ENCODE results near the gene TRAF2. TPM values are rescaled to one million over a fixed set of nuclear protein-coding genes. Genes with fewer than 3 reads are reported as not detected.

Gene TRAF2
- total RNA-seq, 2 experiments from 2014 or later, result 10.6 to 11.6 TPM

DNA sequence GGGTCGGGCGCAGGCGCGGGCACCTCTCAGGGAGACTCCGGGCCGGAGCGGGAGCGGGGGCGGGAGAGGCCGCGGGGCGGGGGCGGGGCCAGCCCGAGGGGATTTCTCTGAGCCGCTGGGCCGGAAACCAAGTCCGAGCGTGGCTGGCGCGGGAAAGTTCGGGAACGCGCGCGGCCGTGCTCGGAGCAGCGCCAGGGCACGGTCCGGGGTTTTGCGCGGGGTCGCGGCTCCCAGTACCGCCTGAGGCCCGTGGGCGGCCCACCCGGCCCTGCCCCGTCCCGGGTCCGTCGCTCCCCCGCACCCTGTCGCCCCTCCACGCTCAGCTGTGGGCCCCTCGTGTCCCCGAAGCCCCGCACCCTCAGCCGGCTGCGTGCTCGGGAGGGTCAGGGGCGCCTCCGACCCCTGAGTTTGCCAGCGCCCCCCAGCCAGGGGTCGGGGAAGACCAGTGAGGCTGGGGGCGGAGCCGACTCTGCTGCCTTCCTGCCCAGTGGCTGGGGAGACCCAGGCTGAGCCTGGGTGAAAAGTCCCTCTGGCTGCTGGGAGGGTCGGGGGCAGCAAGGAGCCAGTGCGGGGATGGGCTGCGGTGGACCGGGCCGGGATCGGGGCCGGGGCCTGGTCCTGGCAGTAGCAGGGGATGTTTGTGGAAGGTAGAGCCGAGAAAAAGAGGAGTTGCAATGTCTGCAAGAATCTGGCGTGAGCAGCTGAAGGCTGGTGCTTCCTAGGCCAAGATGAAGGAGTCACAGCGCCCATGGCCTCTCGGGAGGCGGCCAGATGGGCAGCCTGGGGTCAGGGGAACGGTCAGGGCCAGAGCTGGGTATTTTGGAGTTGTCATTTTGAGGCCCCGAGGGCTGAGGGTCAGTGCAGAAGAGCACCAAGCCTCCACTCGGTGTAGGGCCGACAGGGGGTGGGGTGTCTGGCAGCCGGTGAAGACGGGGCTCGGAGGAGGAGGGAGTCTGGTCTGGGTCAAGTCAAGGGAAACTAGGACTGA, 588 bp downstream of the TRAF2 start:
- ATAC-seq (ENCODE audit: poor library complexity) (peak; percentile 27), DNase-seq (peak in 10 of 14 experiments; percentile 12 to 93 (median 23))
- peaks cover 19% of the 10 kb centered on the region for H3K4me1 Mint-ChIP-seq (ENCODE audit: low read depth)

GRCh38 chr9:136888454-136888853, 2.1 kb downstream of the TRAF2 start:
- no peaks in the 10 kb centered on the region for H3K27me3 Mint-ChIP-seq
- peaks cover 7% of the 10 kb centered on the region for H3K36me3 Mint-ChIP-seq (ENCODE audit: low read depth)
- peaks cover 8% of the 10 kb centered on the region for H3K4me1 Mint-ChIP-seq (ENCODE audit: low read depth)
- H3K9me3 Mint-ChIP-seq, result no peaks in the 10 kb centered on the region
- Histone ChIP-seq H3K4me3 (ENCODE audit: low read length) (no peak overlapping the region), H3K27ac (ENCODE audit: low read depth in 1 of 2, low read length in 2 of 2) (no peak overlapping the region), H3K27me3 (ENCODE audit: control insufficient read depth in 1 of 2, insufficient read depth in 2 of 2, low read length in 2 of 2) (no peaks in the 10 kb centered on the region), H3K4me1 (ENCODE audit: insufficient read depth, low read length) (peaks cover 48% of the 10 kb centered on the region), H3K36me3 (ENCODE audit: insufficient read depth, low read length) (peaks cover 22% of the 10 kb centered on the region), H3K9me3 (ENCODE audit: control insufficient read depth in 1 of 2, insufficient read depth in 1 of 2, low read length in 2 of 2) (no peaks in the 10 kb centered on the region)
- TF ChIP-seq CTCF (IDR thresholded peaks at IDR 0.05), result no peak
- no peak for ATAC-seq (ENCODE audit: poor library complexity)
- ChIA-PET CTCF (interaction anchor here (0.7 kb wide), 1 partner anchor 46 kb away, joined by 4 read pairs; the partner anchor contains the start of gene AJM1), POLR2A (interaction anchor here (1.3 kb wide), 1 partner anchor 46 kb away, joined by 6 read pairs; the partner anchor contains the start of gene AJM1)
- no peak overlapping the region for H3K4me3 Mint-ChIP-seq
- no peak for DNase-seq
- no peak overlapping the region for H3K27ac Mint-ChIP-seq
- intact Hi-C loops (cut with DNase I, micrococcal nuclease), result loop anchor here in 1 of 2 experiments (5.0 kb wide), 3 partner anchors 81 to 526 kb away; partner anchors contain the start of genes ABCA2, DNLZ and RABL6

More for the DNA sequence above, 588 bp downstream of the TRAF2 start:
- ChIA-PET CTCF (interaction anchor here (1.0 to 1.5 kb wide), 5 partner anchors 11 to 181 kb away, joined by 3 to 7 read pairs (median 4); partner anchors contain the start of genes AJM1 and FBXW5), POLR2A (interaction anchor here (0.6 to 2.2 kb wide), 16 partner anchors 16 to 353 kb away, joined by 3 to 21 read pairs (median 5); partner anchors contain the start of genes AJM1, EDF1, MAN1B1 and PAXX)
- peak overlapping the region; percentile 88 for H3K4me3 Mint-ChIP-seq
- Histone ChIP-seq H3K4me1 (ENCODE audit: insufficient read depth, low read length) (peaks cover 61% of the 10 kb centered on the region), H3K36me3 (ENCODE audit: insufficient read depth, low read length) (peaks cover 15% of the 10 kb centered on the region), H3K9me3 (ENCODE audit: control insufficient read depth in 1 of 2, insufficient read depth in 1 of 2, low read length in 2 of 2) (no peaks in the 10 kb centered on the region), H3K4me3 (ENCODE audit: low read length) (peak overlapping the region; percentile 85), H3K27me3 (ENCODE audit: control insufficient read depth in 1 of 2, insufficient read depth in 2 of 2, low read length in 2 of 2) (no peaks in the 10 kb centered on the region), H3K27ac (ENCODE audit: low read depth in 1 of 2, low read length in 2 of 2) (peak overlapping the region; percentile 81 to 95)
- intact Hi-C loops (cut with DNase I, micrococcal nuclease), result loop anchor here (1.0 to 5.0 kb wide), 9 partner anchors 16 to 525 kb away; partner anchors contain the start of genes EDF1 (in 2 of the 2), PHPT1 (in 2 of the 2), ABCA2 (in 1 of the 2) and DNLZ (in 1 of the 2)
- no peaks in the 10 kb centered on the region for H3K9me3 Mint-ChIP-seq
- no peaks in the 10 kb centered on the region for H3K36me3 Mint-ChIP-seq (ENCODE audit: low read depth)
- H3K27me3 Mint-ChIP-seq, result no peaks in the 10 kb centered on the region
- no peak for TF ChIP-seq CTCF (IDR thresholded peaks at IDR 0.05)
- peak overlapping the region; percentile 92 for H3K27ac Mint-ChIP-seq

DNA sequence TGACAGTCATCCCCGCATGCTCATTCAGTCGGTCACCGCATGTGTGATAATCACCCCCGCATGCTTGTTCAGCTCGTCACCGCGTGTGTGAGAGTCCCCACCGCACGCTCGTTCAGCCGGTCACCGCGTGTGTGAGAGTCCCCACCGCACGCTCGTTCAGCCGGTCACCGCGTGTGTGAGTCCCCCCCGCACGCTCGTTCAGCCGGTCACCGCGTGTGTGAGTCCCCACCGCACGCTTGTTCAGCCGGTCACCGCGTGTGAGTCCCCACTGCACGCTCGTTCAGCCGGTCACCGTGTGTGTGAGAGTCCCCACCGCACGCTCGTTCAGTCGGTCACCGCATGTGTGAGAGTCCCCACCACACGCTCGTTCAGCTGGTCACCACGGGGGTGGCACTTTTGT, 3.5 kb downstream of the TRAF2 start:
- Mint-ChIP-seq H3K4me1 (ENCODE audit: low read depth) (peaks cover 12% of the 10 kb centered on the region), H3K9me3 (no peaks in the 10 kb centered on the region), H3K36me3 (ENCODE audit: low read depth) (peaks cover 7% of the 10 kb centered on the region), H3K4me3 (no peak overlapping the region), H3K27ac (no peak overlapping the region), H3K27me3 (no peaks in the 10 kb centered on the region)
- peaks cover 29% of the 10 kb centered on the region for H3K36me3 ChIP-seq (ENCODE audit: insufficient read depth, low read length)
- ATAC-seq (ENCODE audit: poor library complexity), result no peak
- ChIA-PET CTCF (no interaction called here), POLR2A (no interaction called here)
- H3K4me1 ChIP-seq (ENCODE audit: insufficient read depth, low read length), result peaks cover 44% of the 10 kb centered on the region
- intact Hi-C loops (cut with DNase I, micrococcal nuclease), result loop anchor here in 1 of 2 experiments (5.0 kb wide), 3 partner anchors 83 to 528 kb away; partner anchors contain the start of genes ABCA2, DNLZ and RABL6
- H3K4me3 ChIP-seq (ENCODE audit: low read length), result no peak overlapping the region
- no peaks in the 10 kb centered on the region for H3K27me3 ChIP-seq (ENCODE audit: control insufficient read depth in 1 of 2, insufficient read depth in 2 of 2, low read length in 2 of 2)
- TF ChIP-seq CTCF (IDR thresholded peaks at IDR 0.05), result no peak
- no peaks in the 10 kb centered on the region for H3K9me3 ChIP-seq (ENCODE audit: control insufficient read depth in 1 of 2, insufficient read depth in 1 of 2, low read length in 2 of 2)
- DNase-seq, result no peak
- H3K27ac ChIP-seq (ENCODE audit: low read depth in 1 of 2, low read length in 2 of 2), result no peak overlapping the region

Data from CD4-positive, alpha-beta T cell (primary cell).